H1 (cell line): ENCODE measurements around the gene BLOC1S1. TPM values are rescaled to one million over a fixed set of nuclear protein-coding genes. Genes with fewer than 3 reads are reported as not detected.

ENCODE experiments used
- CTCF ChIA-PET: fragments of 300-600 bp; sonication (Branson Sonifier 250); formaldehyde crosslinking; loops from one replicate; lab custom pipeline; 2021; ENCODE audit not compliant: partially characterized antibody; lab: Charles Lee
- POLR2A ChIA-PET: fragments of 300-600 bp; sonication (Branson Sonifier 250); formaldehyde crosslinking; loops from one replicate; lab custom pipeline; 2021; ENCODE audit warnings: inconsistent platforms; ENCODE audit not compliant: partially characterized antibody; lab: Charles Lee
- DNase-seq, 2 experiments: peaks; one replicate each; pipeline versions ENCODE4 v3.0.0 to v3.0.0-alpha.2; 2010 to 2022; ENCODE audit warnings: low spot score in 2 of 2, low read depth in 1 of 2, mixed read lengths in 1 of 2
- FAIRE-seq: peaks from 2 replicates; lab custom pipeline; 2011; peaks lifted over from hg19 to GRCh38; lab: Jason Lieb, UNC
- H2AFZ ChIP-seq: 2 replicates; pipeline ENCODE4 v1.8.1; 2012; ENCODE audit warnings: low read length, inconsistent platforms
- H2AK5ac ChIP-seq: 2 replicates; pipeline ENCODE4 v1.6.1; 2013; ENCODE audit warnings: low read depth, low read length
- H2BK120ac ChIP-seq: replicated peaks from 2 replicates; pipeline ENCODE3; 2013; ENCODE audit warnings: low read depth, low read length, inconsistent platforms
- H2BK12ac ChIP-seq: 2 replicates; pipeline ENCODE4 v1.6.1; 2013; ENCODE audit warnings: low read depth, low read length
- H2BK15ac ChIP-seq: 2 replicates; pipeline ENCODE4 v1.6.1; 2013; ENCODE audit warnings: low read length
- H2BK20ac ChIP-seq: 2 replicates; pipeline ENCODE4 v1.6.1; 2013; ENCODE audit warnings: low read length
- H2BK5ac ChIP-seq: 2 replicates; pipeline ENCODE4 v1.6.1; 2013; ENCODE audit warnings: low read depth, low read length
- H3K14ac ChIP-seq: 2 replicates; pipeline ENCODE4 v1.6.1; 2013; ENCODE audit warnings: inconsistent platforms; ENCODE audit not compliant: insufficient read length
- H3K18ac ChIP-seq: 2 replicates; pipeline ENCODE4 v1.6.1; 2013; ENCODE audit warnings: low read length; ENCODE audit errors: extremely low read depth
- H3K23ac ChIP-seq: 2 replicates; pipeline ENCODE4 v1.6.1; 2013; ENCODE audit warnings: inconsistent platforms; ENCODE audit not compliant: insufficient read length
- H3K23me2 ChIP-seq: 2 replicates; pipeline ENCODE4 v1.6.1; 2013; ENCODE audit warnings: low read depth, low read length
- H3K27ac ChIP-seq: 2 replicates; pipeline ENCODE4 v1.6.1; 2011; ENCODE audit warnings: low read depth, low read length, inconsistent platforms
- H3K27me3 ChIP-seq, 4 experiments: replicated peaks in 1 of 4; 1 replicate in 1 of 4; 2 replicates in 3 of 4; pipeline versions ENCODE4 v1.6.1 to v1.8.1; 2011 to 2013; ENCODE audit warnings: low read length in 3 of 4, mild to moderate bottlenecking in 3 of 4, inconsistent platforms in 2 of 4, mixed read lengths in 2 of 4, moderate library complexity in 1 of 4; ENCODE audit not compliant: control insufficient read depth in 3 of 4, insufficient read depth in 3 of 4; ENCODE audit errors: extremely low read depth in 1 of 4
- H3K36me3 ChIP-seq, 4 experiments: 2 replicates each; pipeline versions ENCODE4 v1.6.1 to v1.8.1; 2011 to 2013; ENCODE audit warnings: mild to moderate bottlenecking in 4 of 4, low read length in 3 of 4, moderate library complexity in 2 of 4, control low read depth in 1 of 4, inconsistent platforms in 1 of 4; ENCODE audit not compliant: insufficient read depth in 4 of 4, control insufficient read depth in 2 of 4
- H3K4ac ChIP-seq: replicated peaks from 2 replicates; pipeline ENCODE3; 2013; ENCODE audit warnings: low read length, low read depth, mixed read lengths, inconsistent platforms; ENCODE audit not compliant: insufficient read length
- H3K4me1 ChIP-seq, 4 experiments: replicated peaks in 1 of 4; 1 replicate in 1 of 4; 2 replicates in 3 of 4; pipeline versions ENCODE4 v1.6.1 to v1.8.1; 2011 to 2013; ENCODE audit warnings: low read length in 3 of 4, inconsistent platforms in 2 of 4, mixed read lengths in 1 of 4; ENCODE audit not compliant: insufficient read depth in 4 of 4, control insufficient read depth in 3 of 4
- H3K4me2 ChIP-seq, 2 experiments: 2 replicates each; pipeline versions ENCODE4 v1.6.1 to v1.8.1; 2011 to 2013; ENCODE audit warnings: low read depth in 2 of 2, low read length in 2 of 2, control low read depth in 1 of 2, inconsistent platforms in 1 of 2, mild to moderate bottlenecking in 1 of 2; ENCODE audit not compliant: insufficient read depth in 1 of 2
- H3K4me3 ChIP-seq, 4 experiments: fragments of 200-600, 300-600 bp in 1 of 4; sonication (generic), shearing (Covaris generic), sonication (Bioruptor Twin) in 1 of 4; 2 replicates each; pipeline versions ENCODE4 v1.5.1 to v1.8.1; 2011 to 2016; ENCODE audit warnings: low read length in 4 of 4, low read depth in 3 of 4, control low read depth in 2 of 4, inconsistent platforms in 2 of 4, mild to moderate bottlenecking in 2 of 4, mixed read lengths in 1 of 4, moderate library complexity in 1 of 4; ENCODE audit not compliant: insufficient read depth in 2 of 4; ENCODE audit errors: extremely low read depth in 1 of 4
- H3K56ac ChIP-seq: replicated peaks from 2 replicates; pipeline ENCODE3; 2013; ENCODE audit warnings: low read depth, mild to moderate bottlenecking, mixed read lengths, low read length, inconsistent platforms; ENCODE audit not compliant: insufficient read length
- H3K79me1 ChIP-seq: 2 replicates; pipeline ENCODE4 v1.6.1; 2013; ENCODE audit warnings: low read depth, low read length, control low read depth
- H3K79me2 ChIP-seq, 2 experiments: 2 replicates each; pipeline versions ENCODE4 v1.6.1 to v1.8.1; 2012 to 2013; ENCODE audit warnings: low read length in 2 of 2, mild to moderate bottlenecking in 2 of 2, inconsistent platforms in 1 of 2; ENCODE audit not compliant: insufficient read depth in 2 of 2, control insufficient read depth in 1 of 2
- H3K9ac ChIP-seq, 4 experiments: replicated peaks in 1 of 4; 1 replicate in 1 of 4; 2 replicates in 3 of 4; pipeline versions ENCODE4 v1.6.1 to v1.8.1; 2011 to 2013; ENCODE audit warnings: low read depth in 3 of 4, low read length in 3 of 4, control low read depth in 2 of 4, mild to moderate bottlenecking in 2 of 4, moderate library complexity in 2 of 4, inconsistent platforms in 1 of 4; ENCODE audit errors: extremely low read depth in 1 of 4
- H3K9me3 ChIP-seq, 2 experiments: 2 replicates each; pipeline versions ENCODE4 v1.6.1 to v1.8.1; 2012 to 2013; ENCODE audit warnings: mild to moderate bottlenecking in 2 of 2, moderate library complexity in 2 of 2, control low read depth in 1 of 2, inconsistent platforms in 1 of 2, low read depth in 1 of 2, low read length in 1 of 2, mixed read lengths in 1 of 2; ENCODE audit not compliant: insufficient read depth in 2 of 2
- H4K20me1 ChIP-seq, 2 experiments: replicated peaks in 1 of 2; 2 replicates each; pipeline versions ENCODE3 to v1.8.1; 2011 to 2013; ENCODE audit warnings: inconsistent platforms in 2 of 2, low read length in 2 of 2, mild to moderate bottlenecking in 1 of 2; ENCODE audit not compliant: insufficient read depth in 2 of 2, control insufficient read depth in 1 of 2
- H4K5ac ChIP-seq: 2 replicates; pipeline ENCODE4 v1.6.1; 2013; ENCODE audit warnings: low read length, low read depth, mixed read lengths, inconsistent platforms; ENCODE audit not compliant: insufficient read length
- H4K8ac ChIP-seq: 2 replicates; pipeline ENCODE4 v1.8.0; 2013; ENCODE audit warnings: mild to moderate bottlenecking, moderate library complexity, low read length, inconsistent platforms; ENCODE audit not compliant: insufficient read depth; ENCODE audit errors: extremely low read depth
- H4K91ac ChIP-seq: replicated peaks from 2 replicates; pipeline ENCODE3; 2013; ENCODE audit warnings: low read length, mixed read lengths, inconsistent platforms; ENCODE audit not compliant: insufficient read length
- CREB1 ChIP-seq: IDR thresholded peaks from 2 replicates; pipeline ENCODE4 v1.6.1; 2012; ENCODE audit warnings: inconsistent platforms
- CTCF ChIP-seq, 3 experiments: IDR thresholded peaks; 1 replicate in 2 of 3; 2 replicates in 1 of 3; pipeline versions ENCODE4 v1.5.1 to v1.6.1; 2011; ENCODE audit warnings: low read length in 3 of 3, mild to moderate bottlenecking in 3 of 3, inconsistent platforms in 2 of 3, low read depth in 1 of 3, moderate library complexity in 1 of 3; ENCODE audit not compliant: insufficient read depth in 1 of 3; ENCODE audit errors: control extremely low read depth in 1 of 3
- E2F6 ChIP-seq: IDR thresholded peaks from 2 replicates; pipeline ENCODE4 v1.6.1; 2012; ENCODE audit warnings: inconsistent platforms
- EZH2 ChIP-seq: fragments of 200-600 bp; sonication (generic); IDR thresholded peaks from 2 replicates; pipeline ENCODE4 v1.7.1; 2012; ENCODE audit warnings: low read depth, mild to moderate bottlenecking, moderate library complexity, low read length, inconsistent platforms; ENCODE audit not compliant: severe bottlenecking
- FOSL1 ChIP-seq: IDR thresholded peaks from 2 replicates; pipeline ENCODE4 v1.6.1; 2011; ENCODE audit warnings: mild to moderate bottlenecking, low read depth, low read length, moderate library complexity; ENCODE audit not compliant: insufficient read depth
- HDAC6 ChIP-seq: IDR thresholded peaks from one replicate; pipeline ENCODE4 v1.7.1; 2012; ENCODE audit warnings: low read depth, mild to moderate bottlenecking, inconsistent platforms, low read length, moderate library complexity
- PHF8 ChIP-seq: fragments of 200-600 bp; sonication (generic); conservative IDR thresholded peaks from 2 replicates; pipeline ENCODE4 v1.7.1; 2012; ENCODE audit warnings: low read depth, mild to moderate bottlenecking, inconsistent platforms, low read length, moderate library complexity
- RAD21 ChIP-seq, 2 experiments: IDR thresholded peaks in 1 of 2; conservative IDR thresholded peaks in 1 of 2; 2 replicates each; pipeline ENCODE4 v1.6.1; 2011; ENCODE audit warnings: low read depth in 2 of 2, low read length in 2 of 2, improper control_type of control experiment in 1 of 2, inconsistent platforms in 1 of 2, mild to moderate bottlenecking in 1 of 2, moderate library complexity in 1 of 2
- SP2 ChIP-seq: IDR thresholded peaks from 2 replicates; pipeline ENCODE4 v1.6.1; 2012; ENCODE audit warnings: mild to moderate bottlenecking, low read length, inconsistent platforms
- WGBS, 2 experiments: shearing (Covaris generic) in 1 of 2; methylation state at CpG; one replicate each; pipeline versions ENCODE4 v1.1.6 to v1.1.7; 2013 to 2015; ENCODE audit warnings: low lambda C conversion rate in 2 of 2, mixed read lengths in 2 of 2, inconsistent platforms in 1 of 2, low coverage in 1 of 2, missing lambda C conversion rate in 1 of 2; ENCODE audit not compliant: insufficient replicate concordance in 2 of 2, insufficient coverage in 1 of 2, insufficient read length in 1 of 2; ENCODE audit errors: extremely low coverage in 1 of 2, missing lambda C conversion rate in 1 of 2; 5-methylcytosine and 5-hydroxymethylcytosine counted together
- polyA plus RNA-seq, 7 experiments: library from polyadenylated mRNA; depleted of rRNA in 3 of 7; stranded (reverse) in 5 of 7; unstranded in 2 of 7; fragments of >200 nt in 5 of 7; fragments of 200-250 nt in 2 of 7; gene quantifications; 1 replicate in 5 of 7; 2 replicates in 1 of 7; 4 replicates in 1 of 7; pipeline versions ENCODE4 v1.2.1 to v1.2.3, GENCODE V29; 2011 to 2013; ENCODE audit warnings: missing spikeins in 2 of 7, mixed read lengths in 2 of 7
- total RNA-seq: library from RNA; stranded (reverse); fragmentation: NEBNext Ultra II Directional; extraction: Animal tissue kit (Norgen Biotek cat#: 25700); gene quantifications from 2 replicates; pipeline ENCODE4 v1.2.1, GENCODE V29; 2021

BLOC1S1 gene
- total and polyA plus RNA-seq, 2 of the 8 experiments (the other 6 are each of a cell fraction or from before 2014, with no cell fraction given) = 91.1 to 185 TPM

- Histone ChIP-seq H4K8ac (no peak overlapping the region), H3K27ac (no peak overlapping the region), H3K23ac (no peak overlapping the region), H2BK20ac (no peak overlapping the region), H3K9me3 (no peaks in the 10 kb centered on the region), H4K20me1 (no peaks in the 10 kb centered on the region), H2BK120ac (no peak overlapping the region), H3K18ac (no peak overlapping the region), H3K4me1 (peaks cover 0 to 19% (median 9%) of the 10 kb centered on the region in 4 experiments; a peak in 5 of 7 replicates), H3K27me3 (no peaks in the 10 kb centered on the region), H4K5ac (no peak overlapping the region), H3K36me3 (no peaks in the 10 kb centered on the region), H3K56ac (no peak overlapping the region), H2BK12ac (no peak overlapping the region), H3K4me3 (no peak overlapping the region), H3K79me2 (no peaks in the 10 kb centered on the region), H3K14ac (no peak overlapping the region), H3K4ac (no peak overlapping the region), H3K9ac (no peak overlapping the region), H2BK5ac (no peak overlapping the region), H3K23me2 (peaks cover 8% of the 10 kb centered on the region), H2BK15ac (no peak overlapping the region), H3K4me2 (no peak overlapping the region), H3K79me1 (no peaks in the 10 kb centered on the region), H2AFZ (no peak overlapping the region), H2AK5ac (no peak overlapping the region), H4K91ac (no peak overlapping the region)
- POLR2A ChIA-PET = interaction anchor here (0.9 to 34.1 kb wide), 5 partner anchors 10 to 32 kb away, joined by 3 to 809 read pairs (median 3); partner anchors contain the start of gene BLOC1S1
- no peak for DNase-seq
- no peak for FAIRE-seq
- 92% methylated on average over 3 of the region's 3 CpGs; no CpG with 5 or more reads in 1 of the 2 experiments for WGBS, 2 experiments
- CTCF ChIA-PET = interaction anchor here (0.6 to 10.7 kb wide), 10 partner anchors 9 to 88 kb away, joined by 4 to 229 read pairs (median 20); partner anchors contain the start of genes BLOC1S1, ITGA7 and RDH5
- TF ChIP-seq RAD21 (IDR thresholded peaks at IDR 0.05 in 1 of 2, conservative IDR thresholded peaks at IDR 0.05 in 1 of 2; ENCODE audit: low read depth in 2 of 2, low read length in 2 of 2) (no peak), FOSL1 (no peak), CTCF (IDR thresholded peaks at IDR 0.05; ENCODE audit: control extremely low read depth in 1 of 3, insufficient read depth in 1 of 3, low read depth in 1 of 3, low read length in 3 of 3) (no peak), PHF8 (no peak), E2F6 (no peak), HDAC6 (no peak), EZH2 (no peak), CREB1 (no peak), SP2 (no peak)
Observed at GRCh38 chr12:55734595-55734994, 18.7 kb downstream of the BLOC1S1 start.
